HTR-8/SVneo (cell line): ENCODE measurements around the gene PIGR.

Source experiments
- DNase-seq: peaks from one replicate; pipeline ENCODE4 v3.0.0; 2011; ENCODE audit warnings: low spot score, mixed read lengths; ENCODE audit not compliant: insufficient read length
- FAIRE-seq: peaks from 2 replicates; lab custom pipeline; 2011; peaks lifted over from hg19 to GRCh38; lab: Jason Lieb, UNC

Gene PIGR

GRCh38 chr1:206961668-206962067 lies 15.4 kb upstream of the PIGR start:
- DNase-seq = no peak
- FAIRE-seq = no peak

- FAIRE-seq = no peak
- no peak for DNase-seq
These were observed 14.6 kb upstream of the PIGR start for GRCh38 chr1:206960676-206961386.

GRCh38 chr1:206958144-206958543 lies 11.9 kb upstream of the PIGR start:
- FAIRE-seq = no peak
- DNase-seq = no peak

- FAIRE-seq (no peak), DNase-seq (no peak)
These were observed 11.4 kb upstream of the PIGR start for GRCh38 chr1:206957639-206958038.

GRCh38 chr1:206955476-206956451 lies 9.5 kb upstream of the PIGR start:
- FAIRE-seq (no peak), DNase-seq (no peak)

- FAIRE-seq = no peak
These were observed 8.4 kb upstream of the PIGR start for GRCh38 chr1:206954459-206955342.

GRCh38 chr1:206953626-206954025 lies 7.4 kb upstream of the PIGR start:
- FAIRE-seq = no peak
- DNase-seq = no peak

More at GRCh38 chr1:206954459-206955342, 8.4 kb upstream of the PIGR start:
- DNase-seq = no peak

- no peak for FAIRE-seq
- DNase-seq = no peak
These were observed 6.9 kb upstream of the PIGR start for GRCh38 chr1:206953126-206953525.

- DNase-seq = no peak
- FAIRE-seq = no peak
These were observed 5.9 kb upstream of the PIGR start for GRCh38 chr1:206952171-206952570.

- no peak for DNase-seq
- FAIRE-seq = no peak
These were observed 5.2 kb upstream of the PIGR start for GRCh38 chr1:206951318-206952100.

- DNase-seq (no peak), FAIRE-seq (no peak)
These were observed 3.4 kb upstream of the PIGR start for GRCh38 chr1:206949641-206950040.

- FAIRE-seq = no peak
- no peak for DNase-seq
These were observed 2.9 kb upstream of the PIGR start for GRCh38 chr1:206949208-206949607.

GRCh38 chr1:206947255-206947654 lies 989 bp upstream of the PIGR start:
- DNase-seq = no peak

GRCh38 chr1:206945779-206946178 lies 487 bp downstream of the PIGR start:
- FAIRE-seq (no peak), DNase-seq (no peak)

More at GRCh38 chr1:206947255-206947654, 989 bp upstream of the PIGR start:
- FAIRE-seq = no peak

- DNase-seq = no peak
These were observed 1.6 kb downstream of the PIGR start for GRCh38 chr1:206944703-206945102.

GRCh38 chr1:206941766-206942418 lies 4.4 kb downstream of the PIGR start:
- FAIRE-seq (no peak), DNase-seq (no peak)

More at GRCh38 chr1:206944703-206945102, 1.6 kb downstream of the PIGR start:
- no peak for FAIRE-seq

GRCh38 chr1:206940588-206940936 lies 5.7 kb downstream of the PIGR start:
- FAIRE-seq (no peak), DNase-seq (no peak)

- DNase-seq = no peak
- FAIRE-seq = no peak
These were observed 6.3 kb downstream of the PIGR start for GRCh38 chr1:206939841-206940587.
